ENCODE measurements around the gene EPS8L2. TPM values are rescaled to one million over a fixed set of nuclear protein-coding genes. Genes with fewer than 3 reads are reported as not detected.

Gene EPS8L2
- total RNA-seq, 2 donors from 2014 or later: 92.1 to 114 TPM

DNA sequence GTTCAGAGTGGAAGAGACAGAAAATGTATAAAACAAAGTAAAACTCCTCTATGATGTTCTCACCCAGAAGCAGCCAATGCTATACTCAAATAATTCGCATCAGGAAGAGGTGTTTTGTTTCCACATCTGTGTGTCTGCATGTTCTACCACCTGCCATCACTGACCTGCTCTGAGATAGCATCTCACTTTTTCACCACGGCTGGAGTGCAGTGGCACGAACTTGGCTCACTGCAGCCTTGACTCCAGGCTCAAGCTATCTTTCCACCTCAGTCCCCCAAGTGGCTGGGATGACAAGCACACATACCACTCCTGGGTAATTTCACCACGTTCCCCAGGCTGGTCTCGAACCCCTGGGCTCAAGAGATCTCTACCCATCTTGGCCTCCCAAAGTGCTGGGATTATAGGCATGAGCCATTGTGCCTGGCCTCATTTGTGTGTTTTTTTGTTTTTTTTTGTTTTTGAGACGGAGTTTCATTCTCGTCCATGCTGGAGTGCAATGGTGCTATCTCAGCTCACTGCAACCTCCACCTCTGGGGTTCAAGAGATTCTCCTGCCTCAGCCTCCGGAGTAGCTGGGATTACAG is 55.6 kb downstream of the EPS8L2 start:
- Histone ChIP-seq H3K4me1 (replicated peaks) (no peaks in the 10 kb centered on the region), H3K27ac (no peak overlapping the region), H3K27me3 (replicated peaks; ENCODE audit: insufficient read depth) (no peaks in the 10 kb centered on the region), H3K4me3 (no peak overlapping the region), H3K9me3 (no peaks in the 10 kb centered on the region), H3K36me3 (peaks cover 12 to 31% of the 10 kb centered on the region in 2 donors)
- no peak for DNase-seq (ENCODE audit: low spot score)
- intact Hi-C loops (cut with DNase I): no loop called here
- TF ChIP-seq CTCF (IDR thresholded peaks at IDR 0.05) (no peak), POLR2A (IDR thresholded peaks at IDR 0.05) (no peak), POLR2AphosphoS5 (IDR thresholded peaks at IDR 0.05) (no peak)
- 86% methylated on average over 8 of the region's 8 CpGs for WGBS

DNA sequence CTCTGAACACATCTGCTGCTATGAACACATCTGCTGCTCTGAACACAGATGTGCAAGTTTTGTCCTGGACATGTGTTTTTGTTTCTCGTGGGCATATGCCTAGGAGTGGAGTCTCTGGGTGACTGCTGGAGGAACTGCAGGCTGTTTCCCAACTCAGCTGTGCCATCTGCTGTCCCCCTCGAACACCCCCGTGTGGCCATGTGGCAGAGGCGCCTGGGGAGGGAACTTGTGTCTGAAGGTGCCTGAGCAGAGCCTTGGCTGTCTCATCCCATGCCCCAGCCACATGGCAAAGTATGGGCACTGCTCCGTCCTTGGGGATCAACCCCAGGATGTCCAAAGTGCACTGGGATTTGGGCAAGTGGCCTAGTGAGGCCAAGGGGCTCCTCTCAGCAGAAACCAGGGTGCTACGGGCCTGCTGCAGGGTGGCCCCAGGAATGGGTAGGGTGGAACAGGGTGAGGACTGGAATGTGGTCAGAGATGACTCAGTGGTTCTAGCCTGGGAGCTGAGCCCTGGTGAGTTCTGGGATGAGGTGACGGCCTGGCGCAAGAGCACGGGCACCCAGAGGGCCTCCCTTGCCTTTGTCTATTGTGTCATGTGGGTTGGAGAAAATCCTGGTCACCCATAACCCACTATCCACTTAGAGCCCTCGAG is 56.5 kb downstream of the EPS8L2 start:
- Histone ChIP-seq H3K27me3 (replicated peaks; ENCODE audit: insufficient read depth) (no peaks in the 10 kb centered on the region), H3K4me3 (no peak overlapping the region), H3K27ac (peak overlapping the region; percentile 5 to 60), H3K9me3 (no peaks in the 10 kb centered on the region), H3K36me3 (peaks cover 12 to 31% of the 10 kb centered on the region in 2 donors), H3K4me1 (replicated peaks) (no peaks in the 10 kb centered on the region)
- DNase-seq (ENCODE audit: low spot score): no peak
- TF ChIP-seq POLR2A (IDR thresholded peaks at IDR 0.05) (no peak), CTCF (IDR thresholded peaks at IDR 0.05) (peak in 2 of 4 experiments; percentile 30 to 60)
- intact Hi-C loops (cut with DNase I): no loop called here
- WGBS: 24% methylated on average over 9 of the region's 10 CpGs

GRCh38 chr11:763073-763463 is 57.0 kb downstream of the EPS8L2 start:
- no peak for DNase-seq (ENCODE audit: low spot score)
- Histone ChIP-seq H3K27me3 (replicated peaks; ENCODE audit: insufficient read depth) (no peaks in the 10 kb centered on the region), H3K4me3 (no peak overlapping the region), H3K9me3 (no peaks in the 10 kb centered on the region), H3K4me1 (replicated peaks) (no peaks in the 10 kb centered on the region), H3K36me3 (peaks cover 12 to 31% of the 10 kb centered on the region in 2 donors), H3K27ac (peak overlapping the region; percentile 5 to 60)
- WGBS: 51% methylated on average over 13 of the region's 24 CpGs
- TF ChIP-seq POLR2AphosphoS5 (IDR thresholded peaks at IDR 0.05): no peak
- TF ChIP-seq CTCF (IDR thresholded peaks at IDR 0.05): no peak
- no peak for TF ChIP-seq POLR2A (IDR thresholded peaks at IDR 0.05)
- intact Hi-C loops (cut with DNase I): no loop called here

- WGBS: 83% methylated on average over 22 of the region's 22 CpGs
- H3K27me3 ChIP-seq (replicated peaks; ENCODE audit: insufficient read depth): no peaks in the 10 kb centered on the region
- no peak overlapping the region for H3K27ac ChIP-seq
- H3K4me3 ChIP-seq: no peak overlapping the region
- no peak for DNase-seq (ENCODE audit: low spot score)
- no peaks in the 10 kb centered on the region for H3K4me1 ChIP-seq (replicated peaks)
- no peaks in the 10 kb centered on the region for H3K9me3 ChIP-seq
- intact Hi-C loops (cut with DNase I): no loop called here
- peaks cover 12 to 31% of the 10 kb centered on the region in 2 donors for H3K36me3 ChIP-seq
- TF ChIP-seq POLR2A (IDR thresholded peaks at IDR 0.05) (no peak), POLR2AphosphoS5 (IDR thresholded peaks at IDR 0.05) (no peak), CTCF (IDR thresholded peaks at IDR 0.05) (no peak)
These were observed 57.7 kb downstream of the EPS8L2 start for GRCh38 chr11:763549-764321.

All from prostate gland (tissue), 2 donors.